NCI-H128 (cell line): ENCODE data around the gene NFIB.

Experiments
- DNase-seq: peaks from one replicate; lab custom pipeline; 2025; ENCODE audit not compliant: unreplicated experiment; lab: John Stamatoyannopoulos, UW

NFIB gene

GRCh38 chr9:14249527-14249926, 64.4 kb downstream of the NFIB start:
- DNase-seq, result no peak

GRCh38 chr9:14248149-14248548, 65.8 kb downstream of the NFIB start:
- no peak for DNase-seq

- no peak for DNase-seq
These were observed 66.4 kb downstream of the NFIB start for GRCh38 chr9:14247577-14247976.

- DNase-seq, result no peak
These were observed 67.0 kb downstream of the NFIB start for GRCh38 chr9:14246951-14247350.

- DNase-seq, result no peak
These were observed 67.9 kb downstream of the NFIB start for GRCh38 chr9:14245901-14246525.

- no peak for DNase-seq
These were observed 70.4 kb downstream of the NFIB start for GRCh38 chr9:14243514-14244042.

- DNase-seq, result no peak
These were observed 71.7 kb downstream of the NFIB start for GRCh38 chr9:14242150-14242805.

- DNase-seq, result no peak
These were observed 73.4 kb downstream of the NFIB start for GRCh38 chr9:14240537-14240936.

- no peak for DNase-seq
These were observed 75.4 kb downstream of the NFIB start for GRCh38 chr9:14238518-14238917.

- DNase-seq, result no peak
These were observed 75.9 kb downstream of the NFIB start for GRCh38 chr9:14238079-14238478.

- DNase-seq, result no peak
These were observed 77.3 kb downstream of the NFIB start for GRCh38 chr9:14236591-14236990.

GRCh38 chr9:14232111-14232510, 81.8 kb downstream of the NFIB start:
- DNase-seq, result no peak

- no peak for DNase-seq
These were observed 82.5 kb downstream of the NFIB start for GRCh38 chr9:14231196-14231990.

- DNase-seq, result no peak
These were observed 85.3 kb downstream of the NFIB start for GRCh38 chr9:14228602-14229001.

GRCh38 chr9:14226855-14227532, 86.9 kb downstream of the NFIB start:
- no peak for DNase-seq

- no peak for DNase-seq
These were observed 90.9 kb downstream of the NFIB start for GRCh38 chr9:14223081-14223480.

GRCh38 chr9:14222149-14222835, 91.6 kb downstream of the NFIB start:
- DNase-seq, result no peak

GRCh38 chr9:14221558-14221957, 92.4 kb downstream of the NFIB start:
- no peak for DNase-seq

- no peak for DNase-seq
These were observed 92.8 kb downstream of the NFIB start for GRCh38 chr9:14221119-14221518.

GRCh38 chr9:14220256-14220655, 93.7 kb downstream of the NFIB start:
- DNase-seq, result no peak

GRCh38 chr9:14219850-14220249, 94.1 kb downstream of the NFIB start:
- DNase-seq, result no peak
